Colon (tissue), 2 donors: Measurements from ENCODE around the gene CDKN1C.
"Not testable (repeated sequence)": the region's sequence is repeated elsewhere in the genome, so short reads cannot be mapped to it uniquely, and the experiment has no call there.

ENCODE experiments used
- FAIRE-seq: peaks from 2 replicates; lab custom pipeline; 2012; peaks lifted over from hg19 to GRCh38; lab: Jason Lieb, UNC
- donor health status: control.
- donor health status: control.

The CDKN1C gene

GRCh38 chr11:2909133-2909902 lies 23.7 kb upstream of the CDKN1C start:
- FAIRE-seq = no peak

DNA sequence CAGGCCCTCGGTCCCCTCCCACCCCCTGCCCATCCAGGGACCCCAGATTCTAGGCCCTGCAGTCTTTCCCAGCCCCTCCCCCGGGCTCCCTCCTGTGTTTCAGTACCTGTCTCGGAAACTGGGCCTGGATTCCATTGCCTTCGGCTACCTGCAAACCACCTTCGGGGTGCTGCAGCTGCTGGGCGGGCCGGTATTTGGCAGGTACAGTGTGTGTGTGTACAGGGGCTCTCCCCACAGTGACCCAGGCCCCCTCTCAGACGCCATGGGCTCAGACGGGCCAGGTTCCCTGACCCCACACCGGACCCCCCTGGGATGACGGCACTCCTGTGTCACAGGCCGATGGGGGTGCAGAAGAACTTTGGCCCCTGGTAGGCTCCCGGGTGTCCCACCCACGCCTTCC lies 22.6 kb upstream of the CDKN1C start:
- no peak for FAIRE-seq

GRCh38 chr11:2905299-2905698 lies 19.7 kb upstream of the CDKN1C start:
- FAIRE-seq = not testable (repeated sequence)

DNA sequence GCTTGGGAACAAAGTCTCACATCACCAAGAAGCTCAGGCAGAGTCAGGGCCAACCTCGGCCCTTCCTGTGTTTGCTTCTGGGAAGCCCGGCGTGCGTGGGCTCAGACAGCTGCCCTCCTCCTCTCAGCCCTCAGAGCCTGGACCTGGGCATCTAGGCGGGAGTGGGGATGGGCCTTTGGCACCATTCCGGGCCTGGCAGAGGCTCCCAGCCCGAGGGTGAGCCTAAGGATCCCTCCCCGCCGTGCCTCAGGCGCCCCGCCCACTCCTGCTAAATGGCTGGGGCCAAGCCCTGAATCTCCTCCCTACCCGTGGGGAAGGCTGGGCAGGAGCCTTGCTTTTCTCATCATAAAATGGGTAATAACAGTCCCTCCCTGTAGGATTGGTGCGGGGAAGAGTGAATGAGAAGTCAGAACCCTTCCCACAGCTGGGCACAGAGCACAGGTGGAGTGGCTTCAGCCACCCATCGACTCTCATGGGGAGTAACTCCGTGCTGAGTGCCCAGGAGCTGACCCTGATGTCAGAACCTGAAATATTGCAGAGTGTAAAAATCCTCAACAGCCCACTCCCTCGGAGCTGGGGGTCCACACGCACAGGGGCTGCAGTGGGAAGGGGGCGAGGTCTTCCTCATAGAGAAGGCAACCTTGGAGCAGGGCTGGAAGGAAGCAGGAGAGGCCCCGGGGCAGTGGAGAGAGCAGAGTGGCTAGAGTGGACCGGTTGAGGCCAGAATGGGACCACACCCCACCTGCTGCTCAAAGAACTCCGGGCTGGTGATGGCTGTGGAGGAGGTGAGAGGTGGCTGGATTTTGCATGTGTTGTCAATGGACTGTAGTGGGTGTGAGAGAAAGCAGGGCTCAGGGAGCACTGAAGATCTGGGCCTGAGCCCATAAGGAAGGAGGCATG lies 18.8 kb upstream of the CDKN1C start:
- FAIRE-seq = no peak

DNA sequence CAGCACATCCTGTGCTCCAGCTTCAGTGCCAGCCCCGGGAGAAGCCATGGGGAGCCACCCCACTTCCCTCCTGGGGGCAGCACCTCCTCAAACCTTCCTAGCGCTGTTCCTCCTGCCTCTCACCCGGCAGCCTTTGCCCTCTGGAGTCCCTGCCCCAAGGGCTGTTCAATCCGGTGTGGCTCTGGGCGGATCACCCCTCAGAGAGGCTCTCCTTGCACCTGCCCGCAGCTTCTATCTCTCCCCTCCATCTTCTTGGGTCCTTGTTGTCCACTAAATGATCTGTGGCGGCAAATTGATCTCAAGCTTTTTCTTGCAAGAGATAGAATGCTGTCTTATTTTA lies 18.1 kb upstream of the CDKN1C start:
- no peak for FAIRE-seq

DNA sequence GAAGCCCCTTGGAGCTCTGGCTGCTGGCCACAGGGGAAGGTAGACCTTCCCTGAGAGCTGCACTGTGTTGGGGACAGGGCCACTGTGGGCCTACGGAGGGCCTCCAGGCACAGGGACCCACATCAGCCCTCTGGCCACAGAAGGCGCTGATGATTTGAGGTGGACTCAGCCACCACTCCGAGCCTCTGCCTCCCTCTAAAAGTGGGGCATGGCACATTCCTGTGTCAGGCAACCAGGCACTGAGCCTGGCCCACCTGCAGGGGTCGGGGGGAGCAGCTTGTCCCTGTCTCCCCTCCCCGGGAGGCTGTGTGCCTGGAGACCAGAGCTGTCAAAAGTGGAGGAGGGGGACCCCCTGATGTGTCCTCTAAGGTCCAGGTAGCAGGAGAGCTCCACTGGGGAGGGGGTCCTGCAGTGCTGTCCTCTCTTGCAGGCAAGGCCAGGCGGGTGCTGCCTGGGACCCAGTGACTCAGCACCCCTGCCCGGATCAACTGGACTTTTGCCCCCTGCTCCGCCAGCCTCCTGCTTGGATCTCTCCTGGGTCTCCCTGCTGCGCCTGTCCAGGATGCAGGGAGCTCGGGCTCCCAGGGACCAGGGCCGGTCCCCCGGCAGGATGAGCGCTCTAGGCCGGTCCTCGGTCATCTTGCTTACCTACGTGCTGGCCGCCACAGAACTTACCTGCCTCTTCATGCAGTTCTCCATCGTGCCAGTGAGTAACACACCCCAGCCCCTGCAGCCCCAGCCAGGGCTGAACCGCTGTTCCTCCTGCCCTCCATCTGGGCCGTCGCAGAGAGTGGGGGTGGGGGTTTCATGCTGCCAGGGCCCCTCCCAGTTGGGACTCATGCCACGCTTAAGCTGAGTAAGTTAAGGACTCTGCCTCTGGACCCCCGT lies 17.5 kb upstream of the CDKN1C start:
- no peak for FAIRE-seq

DNA sequence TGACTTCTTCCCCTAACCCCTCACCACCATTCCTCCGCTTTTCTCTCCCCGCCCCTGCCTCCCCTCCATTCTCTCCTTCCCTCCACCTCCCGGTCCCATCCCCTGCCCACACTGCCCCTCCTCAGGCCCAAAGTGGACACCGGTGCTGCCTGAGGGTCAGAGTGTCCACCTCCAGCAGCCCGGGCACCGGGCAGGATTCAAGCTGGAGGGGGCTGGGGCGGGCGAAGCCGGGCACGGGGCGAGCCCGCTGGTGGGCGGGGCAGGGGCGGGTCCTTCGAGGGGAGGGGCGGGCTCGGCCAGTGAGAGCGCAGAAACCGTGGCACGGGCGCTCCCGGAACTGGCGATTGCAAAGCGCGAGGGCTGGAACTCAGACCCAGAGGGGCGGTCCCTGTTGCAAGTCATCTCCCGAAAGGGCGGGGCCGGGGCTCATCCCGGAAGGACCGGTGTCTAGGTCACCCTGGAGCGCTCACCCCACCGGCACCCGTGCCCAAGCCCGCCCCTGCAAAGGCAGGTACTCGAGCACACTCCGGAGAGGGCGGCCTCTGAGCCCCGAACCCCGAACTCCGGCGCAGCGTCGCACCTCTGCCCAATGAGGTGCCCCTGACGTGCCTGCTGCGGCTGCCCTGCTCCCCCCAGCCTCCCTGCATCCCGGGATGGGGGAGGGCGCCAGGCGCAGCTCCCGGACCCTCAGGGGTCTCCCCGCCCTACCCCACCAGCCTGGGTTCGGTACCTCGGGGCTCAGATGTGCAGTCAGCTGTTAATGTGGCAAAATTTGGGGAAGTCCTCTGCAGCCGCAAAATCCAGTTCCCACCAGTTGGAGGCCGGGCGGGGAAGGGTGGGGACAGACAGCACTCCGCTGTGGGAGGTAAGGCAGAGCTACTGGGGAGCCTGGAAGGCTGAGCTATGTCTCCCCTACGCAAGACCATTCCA lies 16.5 kb upstream of the CDKN1C start:
- FAIRE-seq = no peak

GRCh38 chr11:2901196-2901796 lies 15.7 kb upstream of the CDKN1C start:
- FAIRE-seq = no peak

DNA sequence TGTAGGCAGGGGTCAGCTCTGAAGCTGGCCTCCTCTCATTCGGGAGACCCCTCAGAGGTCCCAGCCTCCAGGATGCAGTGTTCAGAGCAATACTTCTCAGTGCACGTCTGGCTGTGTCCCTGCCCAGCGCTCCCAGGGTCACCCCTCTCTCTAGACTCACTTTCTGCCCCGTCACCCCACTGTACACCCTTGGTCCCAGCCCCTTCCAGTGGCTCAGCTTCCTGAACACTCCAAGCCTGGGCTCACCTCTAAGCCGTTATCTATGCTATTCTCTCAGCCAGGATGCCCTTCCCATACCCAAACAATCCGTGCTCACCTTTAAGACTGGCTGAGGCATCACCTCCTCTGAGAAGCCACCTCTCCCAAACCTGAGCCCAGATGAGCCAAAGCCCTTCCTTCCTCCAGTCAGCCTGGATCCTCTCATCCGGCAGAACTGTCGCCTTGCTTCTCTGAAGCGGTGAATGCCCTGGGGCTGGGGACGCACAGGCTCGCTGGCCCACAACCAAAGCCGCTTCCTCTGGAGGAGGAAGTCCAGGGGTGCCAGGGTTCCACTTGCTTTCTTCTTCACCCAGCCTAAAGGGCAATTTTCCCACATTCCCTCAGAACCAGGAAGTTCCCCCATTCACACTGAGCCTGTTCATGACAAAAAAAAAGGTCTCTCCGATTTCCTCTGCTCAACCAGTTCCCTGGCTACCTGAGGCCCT lies 13.7 kb upstream of the CDKN1C start:
- no peak for FAIRE-seq

GRCh38 chr11:2898366-2899079 lies 12.9 kb upstream of the CDKN1C start:
- no peak for FAIRE-seq

DNA sequence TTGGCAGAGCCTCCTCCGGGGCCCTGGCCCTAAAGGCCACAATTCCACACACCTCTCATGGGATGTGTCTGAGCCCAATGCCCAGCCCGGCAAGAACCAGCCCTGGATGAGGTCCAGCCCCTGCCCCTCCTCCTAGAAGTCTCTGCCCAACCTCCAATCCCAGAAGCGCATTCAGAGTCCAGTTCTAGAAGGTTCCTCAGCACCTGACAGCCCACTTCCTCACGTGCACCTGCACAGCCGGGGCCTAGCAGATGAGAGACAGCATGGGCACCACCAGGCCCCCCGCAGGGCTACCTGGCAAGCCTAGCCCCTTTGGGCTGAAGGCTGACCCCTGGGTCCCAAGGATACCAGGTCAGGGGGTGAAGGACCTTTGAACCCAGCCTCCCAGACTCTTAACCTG lies 11.5 kb upstream of the CDKN1C start:
- no peak for FAIRE-seq

DNA sequence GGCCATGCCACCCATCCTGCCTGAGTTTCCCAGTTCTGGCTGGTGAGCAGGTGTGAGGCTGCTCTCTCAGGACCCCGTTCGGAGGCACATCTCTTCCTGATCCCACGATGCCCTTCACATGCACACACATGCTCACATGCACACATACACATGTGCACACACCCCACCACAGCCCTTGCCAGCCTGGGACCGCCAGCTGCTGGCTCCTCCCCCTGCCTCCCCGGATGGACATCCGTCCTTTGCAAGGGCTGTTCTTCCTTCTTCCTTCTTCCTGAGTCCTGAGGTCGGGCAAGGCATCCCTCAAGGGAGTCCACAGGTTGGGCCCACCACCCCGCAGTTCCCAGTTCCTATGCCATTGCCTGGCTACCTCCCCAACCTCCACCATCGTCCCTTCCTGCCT lies 10.5 kb upstream of the CDKN1C start:
- no peak for FAIRE-seq

GRCh38 chr11:2893935-2894334 lies 8.4 kb upstream of the CDKN1C start:
- FAIRE-seq = no peak

GRCh38 chr11:2892967-2893528 lies 7.5 kb upstream of the CDKN1C start:
- FAIRE-seq = no peak

DNA sequence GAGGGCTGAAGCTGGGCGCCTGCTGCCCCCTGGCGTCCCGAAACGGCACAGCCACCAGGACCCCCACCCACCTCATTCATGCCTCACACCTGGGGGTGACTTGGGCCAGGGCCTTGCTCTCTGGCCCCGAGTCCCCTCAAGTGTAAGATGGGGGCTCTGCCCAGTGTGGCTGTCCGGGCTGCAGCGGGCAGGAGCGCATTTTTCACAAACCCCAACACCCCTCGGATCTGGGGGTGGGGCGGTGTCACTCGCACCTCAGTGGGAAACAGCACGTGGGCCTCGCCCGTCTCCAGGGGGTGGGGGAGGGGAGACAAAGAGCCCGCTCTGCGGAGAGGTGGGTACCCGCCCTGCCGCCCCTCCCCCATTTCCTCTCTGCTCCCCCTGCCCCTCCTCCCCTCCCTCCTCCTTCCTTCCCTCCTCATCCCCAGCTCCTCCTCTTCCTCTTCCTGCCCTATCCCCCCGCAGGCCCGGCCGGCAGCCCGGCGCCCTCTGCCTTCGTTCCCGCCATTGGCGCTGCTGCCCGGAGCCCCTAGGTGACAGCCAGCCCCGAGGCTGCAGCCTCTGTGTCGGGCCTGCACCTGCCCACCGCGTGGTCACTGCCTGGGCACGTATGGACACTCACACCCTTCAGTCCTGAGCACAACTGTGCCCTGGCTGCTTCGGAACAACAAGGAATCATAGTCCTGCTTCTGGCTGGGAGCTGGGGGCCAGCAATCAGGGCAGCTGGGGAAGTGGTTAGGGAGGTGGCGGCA lies 6.8 kb upstream of the CDKN1C start:
- FAIRE-seq = no peak

- FAIRE-seq = no peak
These were observed 6.0 kb upstream of the CDKN1C start for GRCh38 chr11:2891326-2892214.

DNA sequence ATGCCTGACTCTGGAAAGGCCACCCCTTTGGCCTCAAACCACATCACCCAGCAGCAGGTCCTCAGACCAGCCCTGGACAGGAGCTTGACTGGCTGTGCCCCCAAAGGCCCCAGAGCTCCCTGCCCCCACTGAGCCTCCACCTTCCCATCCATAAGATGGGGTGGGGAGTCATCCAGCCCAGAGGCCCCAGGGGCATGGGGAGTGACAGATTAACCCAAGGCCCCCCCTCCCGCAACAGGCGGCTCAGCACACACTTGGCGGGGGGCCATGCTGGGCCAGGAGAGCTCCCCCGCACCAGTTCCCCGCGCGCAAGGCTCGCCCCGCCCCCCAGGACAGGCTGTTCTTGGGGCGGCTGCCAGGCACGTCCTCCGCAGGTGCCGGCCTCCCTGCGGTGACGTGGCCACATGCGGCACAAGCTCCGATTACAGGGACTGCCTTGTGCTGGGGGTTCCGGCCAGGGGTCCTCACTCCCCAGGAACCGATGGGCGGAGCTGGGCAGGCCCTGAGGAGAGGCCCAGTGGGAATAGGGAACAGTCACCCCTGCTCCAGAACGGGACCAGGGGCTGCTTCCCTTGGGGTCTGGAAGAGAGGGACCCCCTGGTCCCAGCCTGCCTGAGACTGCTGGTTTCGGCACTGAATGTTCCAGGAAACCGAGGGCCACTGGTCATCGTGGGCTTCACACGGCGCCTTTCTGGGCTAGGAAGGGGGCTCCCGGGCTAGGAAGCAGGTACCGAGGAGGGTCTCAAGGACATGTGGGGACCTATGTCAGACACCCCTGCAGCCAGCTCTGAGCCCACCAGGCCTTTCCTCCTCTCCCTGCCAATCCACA lies 5.1 kb upstream of the CDKN1C start:
- no peak for FAIRE-seq
